Dendritic cell treated with granulocyte-macrophage colony-stimulating factor and Interleukin-4, amounts not matched to agents 40 ng/mL and 50 ng/mL, for 4 days (primary cell): ENCODE measurements around the gene RAC2.

Experiments
- H3K27ac Mint-ChIP-seq: one replicate; pipeline ENCODE4 v1.8.0; 2022; ENCODE audit warnings: mild to moderate bottlenecking, mixed read lengths
- H3K27me3 Mint-ChIP-seq: one replicate; pipeline ENCODE4 v1.8.0; 2022; ENCODE audit warnings: mild to moderate bottlenecking, mixed read lengths
- H3K36me3 Mint-ChIP-seq: one replicate; pipeline ENCODE4 v1.8.0; 2022; ENCODE audit warnings: low read depth, mixed read lengths
- H3K4me1 Mint-ChIP-seq: one replicate; pipeline ENCODE4 v1.8.0; 2022; ENCODE audit warnings: low read depth, mixed read lengths
- H3K4me3 Mint-ChIP-seq: one replicate; pipeline ENCODE4 v1.8.0; 2022; ENCODE audit warnings: mild to moderate bottlenecking, moderate library complexity, mixed read lengths
- H3K9me3 Mint-ChIP-seq: one replicate; pipeline ENCODE4 v1.8.0; 2022; ENCODE audit warnings: mixed read lengths
- intact Hi-C: fragments of 100-400 bp; cut with micrococcal nuclease; formaldehyde crosslinking; loops from one replicate; pipeline ENCODE4 v1.15.0; 2022

The RAC2 gene

DNA sequence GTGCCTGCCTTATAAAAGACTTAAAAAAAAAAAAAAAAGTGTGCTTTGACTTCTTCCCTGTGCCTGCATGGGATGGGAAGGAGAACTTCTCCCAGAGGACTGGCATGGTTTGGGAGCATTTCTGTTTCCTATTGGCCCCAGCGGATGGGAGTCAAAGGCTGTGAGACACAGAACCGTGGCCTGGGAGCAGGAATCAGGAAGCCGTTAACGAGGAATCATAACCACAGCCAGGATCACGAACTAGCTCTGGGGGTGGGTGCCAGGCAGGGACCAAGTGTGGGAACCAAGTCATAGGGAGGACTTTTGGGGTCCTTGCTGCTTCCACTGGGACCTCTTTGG, 56.5 kb downstream of the RAC2 start:
- Mint-ChIP-seq H3K9me3 (no peaks in the 10 kb centered on the region), H3K27me3 (peaks cover 36% of the 10 kb centered on the region), H3K4me3 (no peak overlapping the region), H3K4me1 (peaks cover 21% of the 10 kb centered on the region), H3K27ac (peak overlapping the region; percentile 30), H3K36me3 (no peaks in the 10 kb centered on the region)
- intact Hi-C loops: no loop called here

DNA sequence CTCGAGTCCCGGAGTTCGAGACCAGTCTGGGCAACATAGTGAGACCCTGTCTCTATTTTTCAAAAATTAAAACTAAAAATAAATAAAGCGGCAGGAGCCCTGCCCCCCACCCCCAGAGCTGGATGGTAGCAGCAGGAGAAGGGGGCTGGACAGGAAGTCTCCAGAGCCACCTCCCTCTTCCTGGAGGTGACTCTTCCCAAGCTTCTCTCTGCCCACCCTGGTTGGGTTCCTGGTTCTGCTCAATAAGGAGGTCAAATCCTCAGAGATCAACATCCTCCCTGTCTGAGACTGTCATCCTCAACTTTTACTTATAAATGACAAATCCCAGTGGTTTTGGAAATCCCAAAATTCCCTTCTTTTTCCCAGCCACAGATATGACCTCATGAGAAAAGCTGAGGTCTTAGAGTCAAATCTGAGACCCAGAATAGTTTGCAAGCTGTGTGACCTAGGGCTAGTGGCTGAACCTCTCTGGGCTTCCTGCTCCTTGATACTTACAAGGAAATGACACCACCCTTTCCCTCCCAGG, 57.0 kb downstream of the RAC2 start:
- intact Hi-C loops: no loop called here
- H3K27ac Mint-ChIP-seq: peak overlapping the region; percentile 30
- no peak overlapping the region for H3K4me3 Mint-ChIP-seq
- no peaks in the 10 kb centered on the region for H3K9me3 Mint-ChIP-seq
- no peaks in the 10 kb centered on the region for H3K36me3 Mint-ChIP-seq
- peaks cover 36% of the 10 kb centered on the region for H3K27me3 Mint-ChIP-seq
- peaks cover 21% of the 10 kb centered on the region for H3K4me1 Mint-ChIP-seq

GRCh38 chr22:37186228-37186996, 57.7 kb downstream of the RAC2 start:
- Mint-ChIP-seq H3K4me3 (no peak overlapping the region), H3K4me1 (peaks cover 21% of the 10 kb centered on the region), H3K9me3 (no peaks in the 10 kb centered on the region), H3K36me3 (no peaks in the 10 kb centered on the region), H3K27me3 (peaks cover 36% of the 10 kb centered on the region), H3K27ac (no peak overlapping the region)
- intact Hi-C loops: no loop called here

- H3K4me3 Mint-ChIP-seq: no peak overlapping the region
- H3K27me3 Mint-ChIP-seq: peaks cover 37% of the 10 kb centered on the region
- H3K9me3 Mint-ChIP-seq: no peaks in the 10 kb centered on the region
- peaks cover 21% of the 10 kb centered on the region for H3K4me1 Mint-ChIP-seq
- no peaks in the 10 kb centered on the region for H3K36me3 Mint-ChIP-seq
- intact Hi-C loops: no loop called here
- no peak overlapping the region for H3K27ac Mint-ChIP-seq
Measured at GRCh38 chr22:37185646-37186227, 58.3 kb downstream of the RAC2 start.

GRCh38 chr22:37184816-37185541, 59.1 kb downstream of the RAC2 start:
- Mint-ChIP-seq H3K27me3 (peaks cover 40% of the 10 kb centered on the region), H3K9me3 (no peaks in the 10 kb centered on the region), H3K36me3 (no peaks in the 10 kb centered on the region), H3K4me3 (no peak overlapping the region), H3K4me1 (peaks cover 21% of the 10 kb centered on the region), H3K27ac (no peak overlapping the region)
- intact Hi-C loops: no loop called here

- intact Hi-C loops: no loop called here
- Mint-ChIP-seq H3K4me1 (peaks cover 21% of the 10 kb centered on the region), H3K27me3 (peaks cover 41% of the 10 kb centered on the region)
Measured at GRCh38 chr22:37184380-37184755, 59.7 kb downstream of the RAC2 start.

GRCh38 chr22:37183432-37184379, 60.4 kb downstream of the RAC2 start:
- Mint-ChIP-seq H3K27ac (no peak overlapping the region), H3K4me1 (peaks cover 24% of the 10 kb centered on the region), H3K36me3 (no peaks in the 10 kb centered on the region), H3K9me3 (no peaks in the 10 kb centered on the region), H3K27me3 (peaks cover 41% of the 10 kb centered on the region), H3K4me3 (no peak overlapping the region)
- intact Hi-C loops: no loop called here

More at GRCh38 chr22:37184380-37184755, 59.7 kb downstream of the RAC2 start:
- Mint-ChIP-seq H3K36me3 (no peaks in the 10 kb centered on the region), H3K4me3 (no peak overlapping the region), H3K9me3 (no peaks in the 10 kb centered on the region), H3K27ac (no peak overlapping the region)

GRCh38 chr22:37182949-37183245, 61.2 kb downstream of the RAC2 start:
- intact Hi-C loops: no loop called here
- H3K27ac Mint-ChIP-seq: no peak overlapping the region

GRCh38 chr22:37182101-37182948, 61.7 kb downstream of the RAC2 start:
- Mint-ChIP-seq H3K9me3 (no peaks in the 10 kb centered on the region), H3K4me3 (no peak overlapping the region), H3K27ac (no peak overlapping the region), H3K36me3 (no peaks in the 10 kb centered on the region), H3K27me3 (peaks cover 37% of the 10 kb centered on the region), H3K4me1 (peaks cover 24% of the 10 kb centered on the region)
- intact Hi-C loops: no loop called here

More at GRCh38 chr22:37182949-37183245, 61.2 kb downstream of the RAC2 start:
- Mint-ChIP-seq H3K36me3 (no peaks in the 10 kb centered on the region), H3K9me3 (no peaks in the 10 kb centered on the region), H3K4me1 (peaks cover 24% of the 10 kb centered on the region), H3K4me3 (no peak overlapping the region), H3K27me3 (peaks cover 38% of the 10 kb centered on the region)

- Mint-ChIP-seq H3K27me3 (peaks cover 37% of the 10 kb centered on the region), H3K36me3 (no peaks in the 10 kb centered on the region), H3K4me3 (no peak overlapping the region), H3K4me1 (peaks cover 29% of the 10 kb centered on the region), H3K27ac (no peak overlapping the region), H3K9me3 (no peaks in the 10 kb centered on the region)
- intact Hi-C loops: no loop called here
Measured at GRCh38 chr22:37181681-37182080, 62.4 kb downstream of the RAC2 start.

DNA sequence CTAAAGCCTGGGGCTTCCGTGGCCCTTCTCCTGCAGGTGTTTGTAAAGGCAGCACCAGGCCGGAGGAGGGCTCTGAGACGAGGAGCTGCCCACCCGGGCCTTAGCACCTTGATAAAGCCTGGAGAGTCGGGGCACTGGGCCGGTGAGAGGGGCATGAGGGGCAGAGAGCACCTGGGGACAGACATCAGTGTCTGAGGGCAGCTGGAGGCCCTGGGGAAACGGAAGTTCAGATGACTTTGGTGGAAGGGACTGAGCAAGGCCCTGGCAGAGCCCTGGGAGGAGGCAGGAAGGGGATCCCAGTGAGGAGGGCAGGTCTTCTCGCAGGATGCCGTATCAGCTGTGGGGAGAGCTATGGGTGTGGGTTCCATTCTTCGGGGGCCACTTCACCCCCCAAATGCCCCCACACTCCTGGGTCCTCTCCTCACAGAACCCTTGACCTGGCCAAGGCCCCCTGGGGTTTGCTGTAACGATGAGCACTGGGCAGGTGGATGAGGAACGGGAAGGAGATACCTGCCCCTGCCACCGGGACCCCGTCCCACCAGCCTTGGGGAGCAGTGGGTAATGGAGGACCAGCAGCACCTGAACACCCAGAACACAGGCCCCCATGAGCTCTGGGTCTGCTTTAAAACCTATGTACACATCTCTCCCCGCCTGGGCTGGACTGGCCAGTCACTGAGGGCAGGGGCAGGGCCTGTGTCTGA, 63.4 kb downstream of the RAC2 start:
- H3K27me3 Mint-ChIP-seq: peaks cover 32% of the 10 kb centered on the region
- H3K4me3 Mint-ChIP-seq: no peak overlapping the region
- intact Hi-C loops: no loop called here
- peaks cover 34% of the 10 kb centered on the region for H3K4me1 Mint-ChIP-seq
- H3K27ac Mint-ChIP-seq: peak overlapping the region; percentile 56
- no peaks in the 10 kb centered on the region for H3K9me3 Mint-ChIP-seq
- no peaks in the 10 kb centered on the region for H3K36me3 Mint-ChIP-seq

DNA sequence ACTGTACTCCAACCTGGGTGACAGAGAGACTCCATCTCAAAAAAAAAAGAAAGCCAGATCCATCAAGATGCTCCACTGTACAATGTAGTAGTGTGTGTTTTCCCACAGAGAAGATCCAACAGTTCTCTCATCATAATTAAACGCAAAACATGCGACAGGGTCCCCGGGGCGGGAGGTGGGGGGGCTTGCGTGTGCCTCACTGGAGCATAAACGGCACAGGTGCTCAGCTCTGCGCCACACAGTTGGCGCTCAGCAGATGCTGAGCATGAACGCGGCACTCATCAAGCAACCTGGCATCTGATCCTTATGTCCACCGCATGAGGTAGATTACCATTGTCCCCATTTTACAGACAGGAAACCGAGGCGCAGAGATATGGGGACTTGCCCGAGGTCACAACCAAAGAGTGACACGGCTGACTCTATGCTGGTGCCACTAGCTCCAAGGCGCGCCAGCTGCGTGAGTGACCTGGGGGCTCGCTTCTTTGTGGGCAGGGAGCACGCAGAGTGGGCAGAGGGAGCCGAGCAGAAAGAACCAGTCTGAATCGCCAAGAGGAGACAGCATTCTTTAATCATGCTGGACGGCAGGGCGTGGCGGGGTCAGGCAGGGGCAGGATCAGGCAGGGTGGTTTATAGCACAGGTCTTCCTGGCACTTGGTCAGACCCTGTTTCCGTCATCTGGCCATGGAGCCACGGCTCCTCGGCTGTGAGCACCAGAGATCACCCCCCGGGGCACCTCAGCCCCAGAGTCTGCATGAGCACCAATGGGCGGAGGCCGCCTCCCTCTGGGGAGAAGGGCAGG, 64.2 kb downstream of the RAC2 start:
- Mint-ChIP-seq H3K4me3 (no peak overlapping the region), H3K4me1 (peaks cover 39% of the 10 kb centered on the region), H3K27ac (peak overlapping the region; percentile 56), H3K9me3 (no peaks in the 10 kb centered on the region), H3K36me3 (no peaks in the 10 kb centered on the region), H3K27me3 (peaks cover 24% of the 10 kb centered on the region)
- intact Hi-C loops: no loop called here
